SK-N-SH (cell line): ENCODE results near the gene EEF1A2. TPM values are rescaled to one million over a fixed set of nuclear protein-coding genes. Genes with fewer than 3 reads are reported as not detected.

Source experiments
- CTCF ChIA-PET: fragments of 300-600, 350-600 bp; formaldehyde crosslinking; extraction: SDS; loops from one replicate; lab custom pipeline; 2021; lab: Yijun Ruan, JAX
- POLR2A ChIA-PET: fragments of 350-600 bp; sonication (Branson Sonifier 250); formaldehyde crosslinking; extraction: SDS; loops from one replicate; lab custom pipeline; 2020; ENCODE audit warnings: antibody characterized with exemption, inconsistent platforms; lab: Yijun Ruan, JAX
- DNase-seq: peaks from one replicate; pipeline ENCODE4 v3.0.0; 2012
- H2AFZ ChIP-seq: fragments of 200-600 bp; sonication (generic); 2 replicates; pipeline ENCODE4 v1.8.1; 2016; ENCODE audit warnings: antibody characterized with exemption, mild to moderate bottlenecking, low read depth
- H3F3A ChIP-seq: fragments of 200-600 bp; sonication (generic); replicated peaks from 2 replicates; pipeline ENCODE3; 2016; ENCODE audit warnings: antibody characterized with exemption, mild to moderate bottlenecking; ENCODE audit not compliant: insufficient read depth
- H3K27ac ChIP-seq, 2 experiments: fragments of 200-500 bp in 1 of 2; fragments of 200-600 bp in 1 of 2; sonication (Bioruptor generic) in 1 of 2; sonication (generic), shearing (Covaris generic) in 1 of 2; 2 replicates each; pipeline versions ENCODE4 v1.5.1 to v1.6.1; 2014 to 2016; ENCODE audit warnings: low read depth in 2 of 2, inconsistent platforms in 1 of 2, low read length in 1 of 2, mild to moderate bottlenecking in 1 of 2, mixed read lengths in 1 of 2
- H3K27me3 ChIP-seq: fragments of 200-600 bp; sonication (generic), shearing (Covaris generic); 2 replicates; pipeline ENCODE4 v1.6.1; 2016; ENCODE audit warnings: mixed run types; ENCODE audit not compliant: insufficient read depth
- H3K36me3 ChIP-seq, 2 experiments: fragments of 200-500 bp in 1 of 2; fragments of 200-600 bp in 1 of 2; sonication (Bioruptor generic) in 1 of 2; sonication (generic) in 1 of 2; replicated peaks in 1 of 2; 2 replicates each; pipeline versions ENCODE3 to v1.5.1; 2014 to 2016; ENCODE audit warnings: low read length in 1 of 2, mild to moderate bottlenecking in 1 of 2; ENCODE audit not compliant: insufficient read depth in 2 of 2, control insufficient read depth in 1 of 2
- H3K4me1 ChIP-seq, 2 experiments: fragments of 200-500 bp in 1 of 2; fragments of 200-600 bp in 1 of 2; sonication (Bioruptor generic) in 1 of 2; sonication (generic), shearing (Covaris generic) in 1 of 2; 2 replicates each; pipeline versions ENCODE4 v1.5.1 to v1.6.1; 2014 to 2016; ENCODE audit warnings: low read depth in 1 of 2, low read length in 1 of 2, mixed run types in 1 of 2; ENCODE audit not compliant: insufficient read depth in 2 of 2, control insufficient read depth in 1 of 2
- H3K4me2 ChIP-seq: fragments of 200-600 bp; sonication (generic), shearing (Covaris generic); 2 replicates; pipeline ENCODE4 v1.6.1; 2017; ENCODE audit warnings: mixed run types
- H3K4me3 ChIP-seq, 2 experiments: fragments of 200-500 bp in 1 of 2; fragments of 200-600 bp in 1 of 2; sonication (Bioruptor generic) in 1 of 2; sonication (generic), shearing (Covaris generic) in 1 of 2; 2 replicates each; pipeline versions ENCODE4 v1.5.1 to v1.8.1; 2014 to 2016; ENCODE audit warnings: low read depth in 2 of 2, inconsistent platforms in 1 of 2, low read length in 1 of 2, mild to moderate bottlenecking in 1 of 2, mixed read lengths in 1 of 2, moderate library complexity in 1 of 2
- H3K79me2 ChIP-seq: fragments of 200-600 bp; sonication (generic); 2 replicates; pipeline ENCODE4 v1.8.1; 2017; ENCODE audit warnings: mild to moderate bottlenecking; ENCODE audit not compliant: insufficient read depth
- H3K9ac ChIP-seq: fragments of 200-600 bp; sonication (generic); 2 replicates; pipeline ENCODE4 v1.6.1; 2017; ENCODE audit warnings: mixed run types
- H3K9me2 ChIP-seq: fragments of 200-600 bp; sonication (generic); 2 replicates; pipeline ENCODE4 v1.6.1; 2017; ENCODE audit warnings: mixed run types
- H3K9me3 ChIP-seq: fragments of 200-600 bp; sonication (generic); 2 replicates; pipeline ENCODE4 v1.6.1; 2017; ENCODE audit warnings: mixed run types, mild to moderate bottlenecking, moderate library complexity
- H4K20me1 ChIP-seq: fragments of 200-600 bp; sonication (generic); 2 replicates; pipeline ENCODE4 v1.6.1; 2017; ENCODE audit warnings: mild to moderate bottlenecking, mixed run types; ENCODE audit not compliant: insufficient read depth
- CHD2 ChIP-seq: fragments of 150-350 bp; IDR thresholded peaks from 2 replicates; pipeline ENCODE4 v1.6.1; 2018; ENCODE audit warnings: low read length; ENCODE audit not compliant: partially characterized antibody
- EP300 ChIP-seq, 2 experiments: IDR thresholded peaks; 2 replicates each; pipeline versions ENCODE4 v1.4.0 to v1.6.1; 2012; ENCODE audit warnings: borderline replicate concordance in 1 of 2, low read depth in 1 of 2, low read length in 1 of 2
- EZH2phosphoT487 ChIP-seq: fragments of 200-600 bp; sonication (generic); IDR thresholded peaks from 2 replicates; pipeline ENCODE4 v1.6.1; 2017; ENCODE audit warnings: low read depth, mixed run types, mild to moderate bottlenecking, antibody characterized with exemption, moderate library complexity, borderline replicate concordance
- FOXM1 ChIP-seq: IDR thresholded peaks from 2 replicates; pipeline ENCODE4 v1.4.0; 2012; ENCODE audit warnings: low read depth, mild to moderate bottlenecking
- GABPA ChIP-seq: IDR thresholded peaks from 2 replicates; pipeline ENCODE4 v1.4.0; 2012; ENCODE audit warnings: low read depth, mild to moderate bottlenecking
- GATA2 ChIP-seq: sonication (generic); formaldehyde crosslinking; IDR thresholded peaks from 2 replicates; pipeline ENCODE4 v1.5.0; 2020; ENCODE audit warnings: mild to moderate bottlenecking, missing genetic modification reagents
- JUND ChIP-seq: IDR thresholded peaks from 2 replicates; pipeline ENCODE4 v1.4.0; 2012
- MEF2A ChIP-seq: IDR thresholded peaks from 2 replicates; pipeline ENCODE4 v1.4.0; 2012; ENCODE audit warnings: low read depth, borderline replicate concordance
- MXI1 ChIP-seq: IDR thresholded peaks from 2 replicates; pipeline ENCODE4 v1.6.1; 2012; ENCODE audit warnings: mild to moderate bottlenecking, low read depth, low read length, improper control_type of control experiment
- NFIC ChIP-seq: IDR thresholded peaks from 2 replicates; pipeline ENCODE4 v1.4.0; 2012; ENCODE audit warnings: borderline replicate concordance
- RCOR1 ChIP-seq: fragments of 150-350 bp; IDR thresholded peaks from 2 replicates; pipeline ENCODE4 v1.6.1; 2017; ENCODE audit warnings: antibody characterized with exemption, low read length
- RFX5 ChIP-seq: IDR thresholded peaks from 2 replicates; pipeline ENCODE4 v1.6.1; 2012; ENCODE audit warnings: mild to moderate bottlenecking, improper control_type of control experiment, low read length
- SMC3 ChIP-seq: IDR thresholded peaks from 2 replicates; pipeline ENCODE4 v1.6.1; 2012; ENCODE audit warnings: low read depth, low read length, improper control_type of control experiment
- WGBS: methylation state at CpG from one replicate; pipeline ENCODE4 v1.1.6; 2017; ENCODE audit warnings: low lambda C conversion rate; 5-methylcytosine and 5-hydroxymethylcytosine counted together
- polyA plus RNA-seq, 3 experiments: library from polyadenylated mRNA; depleted of rRNA; stranded (reverse); fragments of >200 nt; gene quantifications; 2 replicates each; pipeline ENCODE4 v1.2.3, GENCODE V29; 2012
- TF ChIP-seq, protein P1 (sequence below): IDR thresholded peaks from 2 replicates; pipeline ENCODE4; 2012
- TF ChIP-seq, protein P2 (sequence below): IDR thresholded peaks from 2 replicates; pipeline ENCODE4 v1.4.0; 2012; ENCODE audit warnings: low read depth

Gene EEF1A2
- polyA plus RNA-seq, 1 of the 3 experiments (the other 2 are of a cell fraction), result 16.5 TPM

DNA sequence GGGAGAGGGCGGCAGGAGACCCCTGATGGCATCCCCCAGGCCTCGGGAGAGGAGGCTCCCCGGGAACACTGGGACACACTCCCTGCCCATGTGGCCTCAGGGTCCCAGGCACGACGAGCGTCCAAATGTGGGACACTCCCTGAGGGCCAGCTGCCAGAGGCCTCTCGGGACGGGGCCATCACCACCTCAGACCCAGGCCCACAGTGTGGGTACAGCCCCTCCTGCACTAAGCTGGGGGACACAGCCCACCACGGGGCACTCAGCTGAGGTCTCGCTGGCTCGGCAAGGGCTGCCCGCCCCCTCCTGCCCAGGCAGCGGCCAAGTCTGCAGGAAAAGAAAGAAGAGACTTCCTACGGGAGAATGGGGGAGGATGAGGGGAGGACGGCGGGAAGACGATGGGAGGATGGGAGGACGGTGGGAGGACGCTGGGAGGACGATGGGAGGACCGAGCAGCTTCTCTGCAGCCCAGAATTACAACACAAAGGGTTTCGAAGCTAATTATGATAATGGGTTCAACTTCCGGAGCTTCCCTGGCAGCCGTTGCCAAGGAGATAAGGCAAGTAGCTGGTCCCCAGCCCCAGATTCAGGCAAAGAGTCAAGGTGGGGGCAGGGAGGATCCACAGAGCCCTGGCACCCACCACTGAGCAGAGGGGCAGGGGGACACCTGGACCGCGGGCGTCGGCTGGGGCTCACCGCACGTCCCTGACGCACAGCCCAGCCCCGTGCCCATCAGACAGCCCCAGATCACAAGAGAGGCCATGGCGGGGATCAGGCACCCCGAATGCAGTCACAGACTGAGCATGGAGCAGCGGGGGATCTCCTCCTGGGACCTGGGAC is 43.9 kb downstream of the EEF1A2 start:
- peaks cover 9 to 95% of the 10 kb centered on the region in 2 experiments; a peak in 2 of 4 replicates for H3K4me1 ChIP-seq
- H3K9me2 ChIP-seq, result no peaks in the 10 kb centered on the region
- H2AFZ ChIP-seq, result no peak overlapping the region
- ChIA-PET CTCF (no interaction called here), POLR2A (interaction anchor here (0.9 kb wide), 1 partner anchor 22 kb away, joined by 6 read pairs; no protein-coding TSS in a partner anchor)
- H3K4me3 ChIP-seq, result peak overlapping the region in 1 of 2 experiments; percentile 24; a peak in 1 of 4 replicates
- TF ChIP-seq GATA2 (peak; percentile 42; the same call in 1 of the 2 replicates), RFX5 (peak; percentile 32; the same call in 1 of the 2 replicates), FOXM1 (no peak), GABPA (no peak), NFIC (no peak), EP300 (IDR thresholded peaks at IDR 0.05; ENCODE audit: borderline replicate concordance in 1 of 2, low read depth in 1 of 2, low read length in 1 of 2) (peak in 1 of 2 experiments; percentile 62; a peak in 2 of 4 replicates), RCOR1 (peak; percentile 54; the same call in 1 of the 2 replicates), CHD2 (peak; percentile 81), JUND (no peak), MEF2A (no peak), MXI1 (no peak), SMC3 (no peak), EZH2phosphoT487 (no peak)
- TF ChIP-seq, protein P1, sequence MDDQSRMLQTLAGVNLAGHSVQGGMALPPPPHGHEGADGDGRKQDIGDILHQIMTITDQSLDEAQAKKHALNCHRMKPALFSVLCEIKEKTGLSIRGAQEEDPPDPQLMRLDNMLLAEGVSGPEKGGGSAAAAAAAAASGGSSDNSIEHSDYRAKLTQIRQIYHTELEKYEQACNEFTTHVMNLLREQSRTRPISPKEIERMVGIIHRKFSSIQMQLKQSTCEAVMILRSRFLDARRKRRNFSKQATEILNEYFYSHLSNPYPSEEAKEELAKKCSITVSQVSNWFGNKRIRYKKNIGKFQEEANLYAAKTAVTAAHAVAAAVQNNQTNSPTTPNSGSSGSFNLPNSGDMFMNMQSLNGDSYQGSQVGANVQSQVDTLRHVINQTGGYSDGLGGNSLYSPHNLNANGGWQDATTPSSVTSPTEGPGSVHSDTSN, result no peak
- TF ChIP-seq, protein P2, sequence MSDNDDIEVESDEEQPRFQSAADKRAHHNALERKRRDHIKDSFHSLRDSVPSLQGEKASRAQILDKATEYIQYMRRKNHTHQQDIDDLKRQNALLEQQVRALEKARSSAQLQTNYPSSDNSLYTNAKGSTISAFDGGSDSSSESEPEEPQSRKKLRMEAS, result no peak
- H3F3A ChIP-seq, result no peaks in the 10 kb centered on the region
- H3K4me2 ChIP-seq, result no peak overlapping the region
- 20% methylated on average over 16 of the region's 35 CpGs for WGBS
- H3K9me3 ChIP-seq, result no peaks in the 10 kb centered on the region
- no peaks in the 10 kb centered on the region for H4K20me1 ChIP-seq
- peak overlapping the region in 1 of 2 experiments; percentile 99; a peak in 2 of 4 replicates for H3K27ac ChIP-seq
- peak; percentile 83 for DNase-seq
- no peaks in the 10 kb centered on the region for H3K79me2 ChIP-seq
- no peak overlapping the region for H3K9ac ChIP-seq
- no peaks in the 10 kb centered on the region; the same call in 1 of the 2 replicates for H3K27me3 ChIP-seq
- H3K36me3 ChIP-seq, result no peaks in the 10 kb centered on the region
